GM21360 (cell line): ENCODE measurements around the gene F5.

Experiments used
- ATAC-seq: cut with Tn5 transposase; IDR thresholded peaks from one replicate; pipeline ENCODE4 v1.9.1; 2021; ENCODE audit warnings: mild to moderate bottlenecking, moderate library complexity; ENCODE audit not compliant: unreplicated experiment

The F5 gene

GRCh38 chr1:169586395-169587255 is at the start of gene F5:
Gene F5 (minus strand): TSS chr1:169586481. CDS start chr1:169586386, 95 bp downstream.
- ATAC-seq, result peak; percentile 91

GRCh38 chr1:169634877-169635276 is 48.6 kb upstream of the F5 start:
- ATAC-seq, result no peak

GRCh38 chr1:169634145-169634544 is 47.9 kb upstream of the F5 start:
- no peak for ATAC-seq

DNA sequence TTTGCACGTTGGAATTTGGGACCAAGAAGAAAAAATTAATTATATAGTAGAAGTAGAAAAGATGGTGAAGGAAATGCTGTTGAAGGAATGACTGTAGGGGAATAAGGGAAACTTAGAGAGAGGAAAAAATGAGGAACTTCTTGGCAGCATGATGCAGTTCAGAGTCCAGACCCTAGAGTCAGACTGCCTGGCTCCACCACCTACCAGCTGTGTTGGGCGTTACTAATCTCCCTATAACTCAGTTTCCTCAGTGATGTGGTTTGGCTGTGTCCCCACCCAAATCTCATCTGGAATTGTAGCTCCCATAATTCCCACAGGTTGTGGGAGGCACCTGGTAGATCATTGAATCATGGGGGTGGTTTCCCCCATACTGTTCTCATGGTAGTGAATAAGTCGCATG is 45.0 kb upstream of the F5 start:
- no peak for ATAC-seq

DNA sequence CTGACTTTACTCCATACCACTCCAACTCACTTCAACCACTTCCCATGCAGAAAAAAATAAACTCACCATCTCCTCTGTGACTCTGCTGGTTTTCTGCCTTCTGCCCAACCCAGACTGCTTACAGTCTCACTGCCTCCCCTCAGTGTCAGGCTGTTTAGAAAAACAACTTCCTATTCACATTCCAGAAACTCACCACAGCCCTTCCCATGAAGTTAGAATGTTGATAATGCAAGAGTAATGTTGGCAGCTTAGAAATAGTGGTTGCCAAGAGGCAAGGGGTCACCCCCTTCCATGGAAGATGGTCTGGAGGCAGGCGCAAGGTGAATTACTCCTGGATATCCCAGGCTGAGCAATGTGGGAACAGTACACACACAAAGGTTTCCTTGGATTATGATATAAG is 43.7 kb upstream of the F5 start, which contains the start of gene SELP:
Gene SELP, minus strand, starts transcription at position 119 of the 400 bp plus-strand sequence. Its CDS starts 50 bp downstream, at position 69.
- ATAC-seq, result no peak

- ATAC-seq, result no peak
Observed at GRCh38 chr1:169624912-169625311, 38.6 kb upstream of the F5 start.

GRCh38 chr1:169624122-169624521 is 37.8 kb upstream of the F5 start:
- no peak for ATAC-seq

DNA sequence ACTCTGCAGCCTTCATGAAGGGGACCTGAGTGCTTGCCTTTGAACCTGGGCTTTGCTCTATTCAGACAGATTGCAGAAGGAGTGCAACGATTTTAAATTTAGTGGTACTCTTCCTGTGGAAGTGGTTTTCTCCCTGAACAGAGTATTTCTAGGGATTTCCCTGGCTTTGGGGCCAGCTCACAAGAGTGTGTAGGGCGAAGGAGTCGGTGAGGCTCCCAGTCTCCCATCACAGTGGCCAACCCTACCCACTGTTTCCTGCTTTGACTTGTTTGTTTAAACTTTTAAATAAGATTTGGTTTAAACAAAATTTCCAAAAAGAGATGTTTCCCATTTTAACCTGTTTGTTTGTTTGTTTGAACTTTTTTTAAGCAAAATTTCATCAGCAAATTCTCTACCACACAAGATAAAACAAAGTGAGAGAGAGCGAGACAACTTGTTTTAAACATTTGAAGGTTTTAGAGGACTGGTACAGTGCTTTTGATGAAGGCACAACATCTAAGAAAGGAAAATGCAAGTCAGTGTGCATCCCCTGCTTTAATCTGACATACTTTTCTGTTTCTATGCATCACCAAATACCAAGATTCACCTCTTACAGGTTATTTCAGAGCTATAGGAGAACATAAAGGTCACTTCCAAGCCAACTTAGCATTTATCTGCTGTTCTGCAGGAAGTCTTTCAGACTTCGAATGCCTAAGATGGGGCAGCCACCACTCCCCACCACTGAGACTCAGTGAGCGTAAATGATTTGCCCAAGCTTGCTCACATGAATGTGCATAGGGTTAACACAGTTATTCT is 37.0 kb upstream of the F5 start:
- ATAC-seq, result no peak

GRCh38 chr1:169620565-169620964 is 34.3 kb upstream of the F5 start:
- no peak for ATAC-seq

DNA sequence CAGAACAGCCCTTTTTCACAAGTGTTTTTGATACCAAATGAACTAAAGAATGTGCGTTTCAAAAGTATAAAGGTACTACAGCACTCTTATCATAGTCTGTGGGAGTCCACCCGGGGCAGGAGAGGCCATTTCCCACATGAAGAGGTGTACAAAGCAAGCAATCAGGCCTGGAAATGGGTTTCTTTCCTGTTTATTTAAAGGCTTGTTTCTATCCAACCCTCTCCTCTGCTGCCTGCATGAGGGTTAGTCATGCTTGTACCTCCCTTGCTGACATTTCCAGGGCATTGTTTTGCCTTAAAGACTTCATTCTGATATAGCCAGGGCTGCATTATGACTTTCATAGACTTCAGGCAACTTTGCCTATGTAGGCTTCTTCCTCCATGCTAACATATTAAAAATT is 32.1 kb upstream of the F5 start:
- ATAC-seq, result no peak

- no peak for ATAC-seq
Observed at GRCh38 chr1:169615803-169616202, 29.5 kb upstream of the F5 start.

DNA sequence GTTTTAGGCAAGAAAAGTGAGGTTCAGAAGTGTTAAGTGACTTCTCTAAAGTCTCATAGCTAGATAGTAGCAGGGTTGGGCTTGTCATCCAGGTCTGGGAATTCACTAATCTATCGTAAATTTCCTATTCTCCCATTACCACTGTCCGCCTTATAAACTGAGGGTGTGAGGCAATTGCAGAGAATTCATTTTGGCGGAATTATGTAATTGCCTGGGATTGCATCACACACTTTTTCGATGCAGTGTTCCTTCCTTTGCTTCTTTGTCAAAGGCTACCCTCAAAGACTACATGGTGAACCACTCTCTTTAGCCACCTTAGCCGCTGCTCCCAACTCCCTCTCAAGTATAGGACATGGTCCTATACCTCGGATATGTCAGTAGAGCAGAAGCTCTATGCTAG is 24.6 kb upstream of the F5 start:
- ATAC-seq, result no peak

DNA sequence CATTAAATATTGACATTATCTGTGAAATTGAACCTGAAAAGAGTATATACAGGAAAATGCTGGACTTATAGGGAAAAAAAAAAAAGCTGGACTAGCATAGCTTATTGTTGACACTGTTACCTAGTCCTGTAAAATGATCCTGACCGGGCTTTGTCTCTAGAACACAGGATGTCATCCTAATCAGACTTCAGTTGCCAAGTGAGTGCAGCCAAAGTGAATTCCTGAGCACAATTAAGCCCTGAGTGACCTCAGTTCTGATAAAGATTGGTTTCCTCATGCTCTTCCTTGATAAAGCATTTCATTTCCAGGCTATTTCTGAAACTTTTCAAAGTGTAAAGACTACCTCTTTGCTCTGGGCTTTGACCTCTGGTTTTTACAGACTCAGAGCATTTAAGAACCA is 23.8 kb upstream of the F5 start:
- no peak for ATAC-seq

DNA sequence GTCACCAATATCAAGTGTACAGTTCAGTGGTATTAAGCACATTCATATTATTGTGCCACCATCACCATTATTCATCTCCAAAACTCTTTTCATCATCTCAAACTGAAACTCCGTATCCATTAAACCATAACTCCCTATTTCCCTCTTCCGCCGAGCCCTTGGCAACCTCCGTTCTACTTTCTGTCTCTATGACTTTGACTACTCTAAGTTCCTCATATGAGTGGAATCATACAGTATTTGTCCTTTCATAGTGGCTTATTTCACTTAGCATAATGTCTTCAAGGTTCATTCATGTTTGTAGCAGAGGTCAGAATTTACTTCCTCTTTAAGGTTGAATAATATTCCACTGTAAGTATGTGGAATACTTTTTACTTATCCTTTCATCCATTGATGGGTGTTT is 21.9 kb upstream of the F5 start:
- ATAC-seq, result no peak

DNA sequence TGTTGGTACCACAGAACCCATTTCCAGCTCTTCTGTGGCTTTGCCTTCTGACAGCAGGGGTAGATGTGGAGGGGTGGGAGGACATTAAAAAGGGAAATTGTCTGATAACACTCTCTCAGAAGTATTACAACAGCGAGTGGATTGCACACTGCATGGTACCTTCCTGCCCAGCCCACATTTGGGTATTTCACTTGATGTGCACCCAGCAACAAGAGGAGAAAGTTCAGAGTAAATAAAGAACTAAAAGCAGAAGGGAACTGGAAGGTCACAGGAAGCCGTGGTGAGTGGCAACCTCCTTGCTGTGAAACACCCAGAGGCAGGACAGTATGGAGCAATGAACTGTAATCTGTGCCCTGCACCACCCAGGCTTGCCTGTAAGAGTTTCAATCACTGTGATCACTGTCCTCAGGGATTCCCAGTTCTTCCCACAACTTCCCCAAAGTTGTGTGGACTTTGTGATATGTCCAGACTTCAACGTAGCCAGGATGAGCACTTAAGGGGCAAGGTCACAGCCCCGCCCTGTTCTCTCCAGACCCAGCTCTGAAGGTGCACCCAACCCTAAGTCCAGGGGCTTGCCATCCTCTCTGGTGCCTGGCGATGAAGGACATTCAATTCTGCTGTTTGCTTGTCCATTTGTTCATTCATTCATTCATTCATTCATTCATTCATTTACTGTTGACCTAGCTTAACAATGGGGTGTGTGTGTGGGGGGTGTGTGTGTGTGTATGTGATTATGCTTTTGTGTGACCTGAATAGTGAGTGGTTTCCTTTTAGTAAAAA is 18.7 kb upstream of the F5 start:
- ATAC-seq, result no peak

- ATAC-seq, result peak; percentile 50
Observed at GRCh38 chr1:169601096-169601881, 15.0 kb upstream of the F5 start.

DNA sequence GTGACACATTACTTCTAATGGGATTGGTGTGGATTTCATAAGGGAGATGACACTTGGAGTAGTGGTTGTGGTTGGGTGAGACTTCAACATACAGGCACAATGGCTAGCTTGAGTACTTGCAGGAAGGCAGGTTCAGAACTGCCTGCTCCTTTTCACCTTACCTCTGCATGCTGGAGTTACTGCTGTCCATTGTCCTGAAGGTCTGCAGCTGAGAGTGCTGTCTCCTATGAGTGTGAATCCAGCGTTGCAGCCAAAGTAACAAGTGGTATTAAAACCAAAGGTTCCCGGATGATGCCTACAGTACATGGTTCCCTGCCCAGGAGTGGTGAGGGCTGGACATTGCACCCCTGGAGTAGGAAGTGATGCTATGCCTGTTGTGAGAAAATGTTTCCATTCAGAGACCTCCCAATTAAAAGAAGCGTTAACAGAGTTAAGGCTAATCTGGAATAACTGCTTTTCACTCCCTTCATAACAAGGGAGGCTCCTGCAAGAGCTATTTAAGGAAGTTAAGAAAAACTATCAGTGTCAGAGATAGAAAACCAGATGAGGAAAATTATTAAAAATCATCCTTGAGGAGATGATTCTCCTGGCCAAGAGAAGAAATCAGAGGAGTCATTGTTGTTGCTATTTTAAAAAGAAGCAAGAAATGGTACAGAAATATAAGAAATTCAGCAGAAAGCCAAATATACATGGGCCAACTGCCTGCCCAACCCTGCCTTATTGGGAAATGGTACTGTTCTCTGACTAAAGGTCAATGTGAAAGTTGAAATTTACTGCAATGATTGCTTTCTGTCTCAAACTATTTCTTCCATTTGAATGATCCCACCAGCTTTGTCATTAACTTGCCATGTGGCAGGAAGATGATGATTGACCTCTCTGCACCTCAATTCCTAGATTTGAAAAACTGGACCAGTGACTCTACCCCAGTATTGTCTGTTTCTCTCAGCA is 9.8 kb upstream of the F5 start:
- peak; percentile 43 for ATAC-seq

DNA sequence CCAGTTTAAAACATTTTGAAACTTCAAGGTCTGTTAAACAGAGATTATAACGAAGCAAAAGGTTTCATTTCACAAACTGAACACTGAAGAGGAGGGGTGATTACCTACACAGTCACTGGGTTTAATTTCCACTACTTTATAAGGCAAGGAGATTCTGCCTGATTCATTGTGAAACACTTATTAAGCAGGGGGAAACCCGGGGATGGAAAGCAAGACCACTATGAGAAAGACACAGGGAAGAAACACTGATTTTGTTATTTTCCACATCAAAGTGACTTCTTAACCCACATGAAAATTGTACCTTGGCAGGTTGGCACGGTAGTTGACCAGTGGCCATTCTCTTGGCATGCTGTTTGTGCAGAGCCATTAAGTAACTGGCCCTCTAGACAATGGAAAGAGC is 8.1 kb upstream of the F5 start:
- ATAC-seq, result peak; percentile 57

GRCh38 chr1:169590932-169591331 is 4.7 kb upstream of the F5 start:
- no peak for ATAC-seq
